ENCODE data around the gene ZC3H12A. TPM values are rescaled to one million over a fixed set of nuclear protein-coding genes. Genes with fewer than 3 reads are reported as not detected.

Gene ZC3H12A
- total RNA-seq, result 10 to 100 TPM; 36.0 to 42.9 (median 39.0) TPM

DNA sequence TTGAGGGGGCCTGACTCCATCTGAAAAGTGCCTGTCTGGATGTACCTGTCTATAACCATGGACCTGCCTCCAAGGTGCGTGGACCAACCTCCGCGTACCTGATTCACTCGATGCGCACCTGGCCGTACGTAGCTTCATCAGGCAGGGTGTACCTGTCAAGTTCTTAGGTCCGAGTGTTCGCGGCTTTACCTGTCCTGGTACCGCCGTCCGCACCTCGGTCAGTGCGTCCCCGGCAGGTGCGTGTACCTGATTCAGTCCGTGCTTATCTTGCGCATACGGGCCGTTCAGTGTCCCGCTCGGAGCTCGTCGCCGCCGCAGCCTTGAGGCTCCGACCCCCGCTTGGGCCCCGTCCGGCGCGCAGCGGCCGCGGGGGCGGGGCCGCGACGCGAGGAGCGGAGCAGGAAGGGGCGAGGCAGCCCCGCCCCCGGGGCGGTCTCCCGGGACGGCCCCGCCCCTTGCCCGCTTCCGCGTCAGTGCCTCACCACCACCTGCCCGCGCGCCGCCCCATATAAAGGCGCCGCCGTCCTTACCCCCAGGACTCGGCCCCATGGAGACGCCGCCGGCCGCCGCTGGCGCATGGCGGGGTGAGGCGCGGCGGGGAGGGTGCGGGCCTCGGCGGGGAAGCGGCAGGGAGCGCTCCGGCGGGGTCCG is at the start of gene ZC3H12A:
Gene ZC3H12A, plus strand, starts transcription at position 535 of the 651 bp plus-strand sequence. CDS start 917 bp downstream, outside the sequence.
- H3K4me3 ChIP-seq (ENCODE audit: low read depth, poor library complexity, severe bottlenecking), result peak within 1 kb of the TSS; percentile 57
- WGBS, 2 donors, result 1% methylated on average over 39 to 65 of the region's 78 CpGs
- intact Hi-C loops (cut with DNase I; ENCODE audit: low total_unique reads), result no loop called here
- TF ChIP-seq, protein P1, sequence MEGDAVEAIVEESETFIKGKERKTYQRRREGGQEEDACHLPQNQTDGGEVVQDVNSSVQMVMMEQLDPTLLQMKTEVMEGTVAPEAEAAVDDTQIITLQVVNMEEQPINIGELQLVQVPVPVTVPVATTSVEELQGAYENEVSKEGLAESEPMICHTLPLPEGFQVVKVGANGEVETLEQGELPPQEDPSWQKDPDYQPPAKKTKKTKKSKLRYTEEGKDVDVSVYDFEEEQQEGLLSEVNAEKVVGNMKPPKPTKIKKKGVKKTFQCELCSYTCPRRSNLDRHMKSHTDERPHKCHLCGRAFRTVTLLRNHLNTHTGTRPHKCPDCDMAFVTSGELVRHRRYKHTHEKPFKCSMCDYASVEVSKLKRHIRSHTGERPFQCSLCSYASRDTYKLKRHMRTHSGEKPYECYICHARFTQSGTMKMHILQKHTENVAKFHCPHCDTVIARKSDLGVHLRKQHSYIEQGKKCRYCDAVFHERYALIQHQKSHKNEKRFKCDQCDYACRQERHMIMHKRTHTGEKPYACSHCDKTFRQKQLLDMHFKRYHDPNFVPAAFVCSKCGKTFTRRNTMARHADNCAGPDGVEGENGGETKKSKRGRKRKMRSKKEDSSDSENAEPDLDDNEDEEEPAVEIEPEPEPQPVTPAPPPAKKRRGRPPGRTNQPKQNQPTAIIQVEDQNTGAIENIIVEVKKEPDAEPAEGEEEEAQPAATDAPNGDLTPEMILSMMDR (IDR thresholded peaks at IDR 0.05), result no peak
- peak in 1 of 2 donors; percentile 95 for TF ChIP-seq POLR2A (IDR thresholded peaks at IDR 0.05)
- DNase-seq (ENCODE audit: low spot score in 2 of 2), result peak; percentile 84 to 98

DNA sequence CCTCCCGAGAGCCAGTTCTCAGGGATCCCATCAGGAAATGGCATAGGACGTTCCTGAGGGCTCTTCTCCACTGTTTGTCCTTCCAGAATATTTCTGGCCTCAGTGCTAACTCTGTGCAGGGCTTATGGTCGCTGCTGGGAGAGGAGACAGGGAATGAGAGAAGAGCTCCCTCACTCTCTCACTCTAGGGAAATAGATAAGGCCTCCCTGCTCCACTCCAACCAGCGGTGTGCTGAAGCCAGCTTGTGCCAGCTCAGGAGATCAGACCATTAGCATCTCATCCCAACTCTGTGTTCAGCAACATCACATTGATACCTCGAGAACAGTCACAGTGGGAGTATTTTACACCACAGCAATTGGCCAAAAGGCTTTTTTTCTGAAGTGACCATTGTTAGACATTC is 49.2 kb upstream of the ZC3H12A start:
- TF ChIP-seq, protein P1 (IDR thresholded peaks at IDR 0.05), result no peak
- no peak for TF ChIP-seq POLR2A (IDR thresholded peaks at IDR 0.05)
- 39 to 46% methylated on average over 5 of the region's 5 CpGs for WGBS, 2 donors
- no peak for DNase-seq (ENCODE audit: low spot score in 2 of 2)
- no peak overlapping the region for H3K4me3 ChIP-seq (ENCODE audit: low read depth, poor library complexity, severe bottlenecking)
- intact Hi-C loops (cut with DNase I; ENCODE audit: low total_unique reads), result no loop called here

DNA sequence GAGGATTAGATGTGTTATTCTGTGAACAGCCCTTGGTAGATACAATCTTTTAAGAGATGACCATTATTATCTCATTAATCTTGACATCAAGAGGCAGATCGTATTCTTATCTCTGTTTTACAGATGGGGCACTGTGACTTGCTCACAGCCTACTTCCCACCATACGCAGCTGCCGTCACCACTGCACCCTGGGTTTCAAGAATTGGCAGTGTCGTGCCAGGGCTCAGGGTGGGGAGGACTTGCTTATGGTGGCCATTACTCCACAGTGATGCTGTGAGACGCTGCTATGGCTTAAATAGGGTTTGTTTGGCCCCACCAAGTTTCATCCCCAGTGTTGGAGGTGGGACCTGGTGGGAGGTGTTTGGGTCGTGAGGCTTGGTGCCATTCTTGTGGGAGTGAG is 45.4 kb upstream of the ZC3H12A start:
- DNase-seq (ENCODE audit: low spot score in 2 of 2), result no peak
- TF ChIP-seq, protein P1 (IDR thresholded peaks at IDR 0.05), result no peak
- TF ChIP-seq POLR2A (IDR thresholded peaks at IDR 0.05), result no peak
- H3K4me3 ChIP-seq (ENCODE audit: low read depth, poor library complexity, severe bottlenecking), result no peak overlapping the region
- intact Hi-C loops (cut with DNase I; ENCODE audit: low total_unique reads), result no loop called here
- WGBS, 2 donors, result 48 to 57% methylated on average over 6 of the region's 6 CpGs

DNA sequence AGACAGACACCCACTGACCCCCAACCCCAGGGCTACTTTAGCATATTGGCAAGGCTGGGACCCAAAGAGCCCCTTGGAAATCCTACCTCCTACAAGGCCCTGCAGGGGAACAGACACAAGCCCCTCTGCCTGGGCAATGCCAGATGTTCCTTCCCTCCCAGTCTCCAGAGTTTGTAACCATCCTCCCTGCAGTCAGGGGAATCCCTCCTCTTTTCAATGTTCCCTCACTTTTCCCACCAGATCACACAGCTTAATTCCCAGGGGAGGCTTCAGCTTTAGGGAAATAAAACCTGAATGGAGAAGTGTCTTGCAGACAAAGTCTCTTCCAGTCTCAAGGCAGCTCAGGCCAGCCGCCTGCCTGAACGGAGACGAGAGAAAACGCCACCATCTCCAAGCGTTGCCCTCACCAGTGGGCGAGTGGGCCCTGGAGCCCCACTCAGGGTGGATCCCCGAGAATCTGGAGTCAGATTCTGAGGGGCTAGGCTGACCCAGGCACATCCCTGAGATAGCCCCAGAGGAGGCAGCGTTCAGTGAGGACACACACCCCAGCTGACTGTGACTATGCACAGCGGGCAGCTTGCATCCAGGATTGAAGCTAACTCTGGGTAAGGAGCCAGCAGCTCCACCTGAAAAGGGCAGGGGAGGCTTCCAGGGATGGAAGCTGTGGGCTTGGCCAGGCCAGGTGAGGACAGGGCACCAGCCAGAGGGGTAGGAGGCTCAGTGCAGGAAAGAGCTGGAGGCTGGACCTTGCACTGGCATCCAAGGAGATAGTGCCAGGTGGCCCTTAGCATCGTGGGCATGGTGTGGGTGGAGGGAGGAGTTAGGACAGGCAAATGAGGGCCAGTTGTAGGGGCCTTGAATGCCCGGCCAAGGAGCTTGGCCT is 44.0 kb upstream of the ZC3H12A start:
- WGBS, 2 donors, result 66 to 71% methylated on average over 8 of the region's 11 CpGs
- TF ChIP-seq POLR2A (IDR thresholded peaks at IDR 0.05), result no peak
- TF ChIP-seq, protein P1 (IDR thresholded peaks at IDR 0.05), result no peak

DNA sequence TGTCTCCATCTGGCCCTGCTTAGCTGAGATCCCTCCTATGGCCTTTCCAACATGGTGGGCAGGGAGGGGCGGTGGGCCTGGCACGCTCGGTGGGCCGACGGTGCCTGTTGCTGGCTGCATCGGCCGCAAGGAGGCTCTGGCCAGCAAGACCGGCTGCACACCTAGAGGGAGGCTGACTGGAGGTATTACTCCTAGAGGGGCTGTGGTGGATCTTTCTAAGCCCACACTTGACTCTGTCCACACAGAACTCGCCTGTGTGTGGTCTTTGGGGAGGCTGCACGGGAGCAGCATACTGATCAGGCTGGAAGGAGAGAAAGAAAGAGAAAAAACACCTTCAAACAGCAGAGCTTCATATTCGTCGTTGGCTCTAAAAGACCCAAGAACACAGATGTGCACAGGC is 41.7 kb upstream of the ZC3H12A start:
- no peak overlapping the region for H3K4me3 ChIP-seq (ENCODE audit: low read depth, poor library complexity, severe bottlenecking)
- no peak for TF ChIP-seq POLR2A (IDR thresholded peaks at IDR 0.05)
- TF ChIP-seq, protein P1 (IDR thresholded peaks at IDR 0.05), result no peak
- WGBS, 2 donors, result 65 to 73% methylated on average over 12 of the region's 12 CpGs
- intact Hi-C loops (cut with DNase I; ENCODE audit: low total_unique reads), result loop anchor here (10.0 kb wide), 1 partner anchor 728 kb away; no protein-coding TSS in a partner anchor
- DNase-seq (ENCODE audit: low spot score in 2 of 2), result no peak

More for the DNA sequence above, 44.0 kb upstream of the ZC3H12A start:
- no peak for DNase-seq (ENCODE audit: low spot score in 2 of 2)
- intact Hi-C loops (cut with DNase I; ENCODE audit: low total_unique reads), result loop anchor here (10.0 kb wide), 1 partner anchor 726 kb away; no protein-coding TSS in a partner anchor
- H3K4me3 ChIP-seq (ENCODE audit: low read depth, poor library complexity, severe bottlenecking), result no peak overlapping the region

Measured in lower leg skin (tissue), 4 donors.